ENCODE measurements around the gene SRGAP3. TPM values are rescaled to one million over a fixed set of nuclear protein-coding genes. Genes with fewer than 3 reads are reported as not detected.

SRGAP3 gene
- total and polyA plus RNA-seq, 2 experiments from 2014 or later, result 7.4 to 8.3 TPM

- peak overlapping the region; percentile 80 for H3K27ac ChIP-seq
Observed at GRCh38 chr3:9203317-9203716, 46.1 kb downstream of the SRGAP3 start.

DNA sequence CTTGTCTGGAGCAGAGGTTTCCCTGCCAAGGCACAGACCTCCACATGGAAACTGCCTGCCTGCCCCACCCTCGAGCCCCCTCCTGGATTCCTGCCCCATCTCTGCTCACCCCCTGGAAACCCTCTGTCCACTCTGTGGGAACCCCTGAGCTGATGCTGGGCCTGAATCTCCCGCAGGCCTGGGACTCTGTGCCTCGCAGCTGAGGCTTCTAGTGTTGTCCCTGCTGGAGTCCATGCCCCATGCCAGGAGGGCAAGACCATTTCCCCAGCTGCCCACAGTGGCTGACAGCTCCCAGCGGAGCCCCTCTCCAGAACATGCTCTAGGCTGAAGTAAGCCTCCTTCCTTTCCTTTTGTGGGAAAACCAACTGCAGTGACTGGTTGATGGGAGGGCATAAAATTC is 46.9 kb downstream of the SRGAP3 start:
- H3K36me3 ChIP-seq (replicated peaks; ENCODE audit: insufficient read depth, low read depth), result no peaks in the 10 kb centered on the region
- H3K79me2 ChIP-seq, result no peaks in the 10 kb centered on the region
- H3K4me2 ChIP-seq, result no peak overlapping the region
- no peaks in the 10 kb centered on the region for H4K20me1 ChIP-seq (ENCODE audit: insufficient read depth, poor library complexity, severe bottlenecking)
- H3K4me3 ChIP-seq, result no peak overlapping the region
- peaks cover 18% of the 10 kb centered on the region for H3K4me1 ChIP-seq (ENCODE audit: insufficient read depth)
- H2AFZ ChIP-seq, result no peak overlapping the region
- 98% methylated on average over 4 of the region's 4 CpGs for WGBS (ENCODE audit: low lambda C conversion rate, missing lambda C conversion rate)
- no peak overlapping the region for H3K27ac ChIP-seq
- DNase-seq (ENCODE audit: low spot score), result no peak
- H3K27me3 ChIP-seq, result no peaks in the 10 kb centered on the region
- no peaks in the 10 kb centered on the region for H3K9me3 ChIP-seq (ENCODE audit: low read depth)
- TF ChIP-seq EZH2 (IDR thresholded peaks at IDR 0.05; ENCODE audit: borderline replicate concordance) (no peak), CTCF (IDR thresholded peaks at IDR 0.05; ENCODE audit: poor library complexity) (no peak), EZH2phosphoT487 (IDR thresholded peaks at IDR 0.05; ENCODE audit: low read depth, severe bottlenecking, unreplicated experiment) (no peak)
- H3K9me2 ChIP-seq (replicated peaks; ENCODE audit: insufficient read depth), result no peaks in the 10 kb centered on the region

More at GRCh38 chr3:9203317-9203716, 46.1 kb downstream of the SRGAP3 start:
- H4K20me1 ChIP-seq (ENCODE audit: insufficient read depth, poor library complexity, severe bottlenecking), result no peaks in the 10 kb centered on the region
- DNase-seq (ENCODE audit: low spot score), result no peak
- no peaks in the 10 kb centered on the region for H3K9me2 ChIP-seq (replicated peaks; ENCODE audit: insufficient read depth)
- TF ChIP-seq CTCF (IDR thresholded peaks at IDR 0.05; ENCODE audit: poor library complexity) (no peak), EZH2 (IDR thresholded peaks at IDR 0.05; ENCODE audit: borderline replicate concordance) (no peak), EZH2phosphoT487 (IDR thresholded peaks at IDR 0.05; ENCODE audit: low read depth, severe bottlenecking, unreplicated experiment) (no peak)
- H3K4me3 ChIP-seq, result no peak overlapping the region
- H3K79me2 ChIP-seq, result no peaks in the 10 kb centered on the region
- H3K4me2 ChIP-seq, result no peak overlapping the region
- H3K4me1 ChIP-seq (ENCODE audit: insufficient read depth), result peaks cover 18% of the 10 kb centered on the region
- no peaks in the 10 kb centered on the region for H3K36me3 ChIP-seq (replicated peaks; ENCODE audit: insufficient read depth, low read depth)
- H3K27me3 ChIP-seq, result no peaks in the 10 kb centered on the region
- no peaks in the 10 kb centered on the region for H3K9me3 ChIP-seq (ENCODE audit: low read depth)
- H2AFZ ChIP-seq, result no peak overlapping the region
- 81% methylated on average over 2 of the region's 2 CpGs for WGBS (ENCODE audit: low lambda C conversion rate, missing lambda C conversion rate)

- H3K9me2 ChIP-seq (replicated peaks; ENCODE audit: insufficient read depth), result no peaks in the 10 kb centered on the region
- H3K9me3 ChIP-seq (ENCODE audit: low read depth), result no peaks in the 10 kb centered on the region
- WGBS (ENCODE audit: low lambda C conversion rate, missing lambda C conversion rate), result 91% methylated on average over 6 of the region's 6 CpGs
- H3K27ac ChIP-seq, result no peak overlapping the region
- H3K4me2 ChIP-seq, result no peak overlapping the region
- H4K20me1 ChIP-seq (ENCODE audit: insufficient read depth, poor library complexity, severe bottlenecking), result no peaks in the 10 kb centered on the region
- no peaks in the 10 kb centered on the region for H3K27me3 ChIP-seq
- peaks cover 18% of the 10 kb centered on the region for H3K4me1 ChIP-seq (ENCODE audit: insufficient read depth)
- H3K36me3 ChIP-seq (replicated peaks; ENCODE audit: insufficient read depth, low read depth), result no peaks in the 10 kb centered on the region
- no peak overlapping the region for H3K4me3 ChIP-seq
- H3K79me2 ChIP-seq, result no peaks in the 10 kb centered on the region
- no peak for DNase-seq (ENCODE audit: low spot score)
- H2AFZ ChIP-seq, result no peak overlapping the region
- TF ChIP-seq CTCF (IDR thresholded peaks at IDR 0.05; ENCODE audit: poor library complexity) (no peak), EZH2 (IDR thresholded peaks at IDR 0.05; ENCODE audit: borderline replicate concordance) (no peak), EZH2phosphoT487 (IDR thresholded peaks at IDR 0.05; ENCODE audit: low read depth, severe bottlenecking, unreplicated experiment) (no peak)
Observed at GRCh38 chr3:9201955-9202354, 47.5 kb downstream of the SRGAP3 start.

GRCh38 chr3:9201266-9201665 is 48.2 kb downstream of the SRGAP3 start:
- H3K4me3 ChIP-seq, result no peak overlapping the region
- H3K79me2 ChIP-seq, result no peaks in the 10 kb centered on the region

More at GRCh38 chr3:9201266-9201665, 48.2 kb downstream of the SRGAP3 start:
- no peaks in the 10 kb centered on the region for H3K9me3 ChIP-seq (ENCODE audit: low read depth)
- no peaks in the 10 kb centered on the region for H3K36me3 ChIP-seq (replicated peaks; ENCODE audit: insufficient read depth, low read depth)
- TF ChIP-seq CTCF (IDR thresholded peaks at IDR 0.05; ENCODE audit: poor library complexity), result peak; percentile 7
- TF ChIP-seq EZH2phosphoT487 (IDR thresholded peaks at IDR 0.05; ENCODE audit: low read depth, severe bottlenecking, unreplicated experiment), result no peak
- H3K4me2 ChIP-seq, result no peak overlapping the region
- no peak overlapping the region for H3K27ac ChIP-seq
- peaks cover 18% of the 10 kb centered on the region for H3K4me1 ChIP-seq (ENCODE audit: insufficient read depth)
- no peaks in the 10 kb centered on the region for H3K27me3 ChIP-seq
- H3K9me2 ChIP-seq (replicated peaks; ENCODE audit: insufficient read depth), result no peaks in the 10 kb centered on the region
- 74% methylated on average over 5 of the region's 5 CpGs for WGBS (ENCODE audit: low lambda C conversion rate, missing lambda C conversion rate)
- no peaks in the 10 kb centered on the region for H4K20me1 ChIP-seq (ENCODE audit: insufficient read depth, poor library complexity, severe bottlenecking)
- no peak for DNase-seq (ENCODE audit: low spot score)
- no peak overlapping the region for H2AFZ ChIP-seq

Data from hepatocyte (in vitro differentiated cells).